ENCODE results near the gene CUL7. TPM values are rescaled to one million over a fixed set of nuclear protein-coding genes. Genes with fewer than 3 reads are reported as not detected.
A peak's percentile ranks its signal among the peaks of the same experiment; 100 is the strongest.

Gene CUL7
- total RNA-seq, 1 donor from 2014 or later: 6.8 TPM

DNA sequence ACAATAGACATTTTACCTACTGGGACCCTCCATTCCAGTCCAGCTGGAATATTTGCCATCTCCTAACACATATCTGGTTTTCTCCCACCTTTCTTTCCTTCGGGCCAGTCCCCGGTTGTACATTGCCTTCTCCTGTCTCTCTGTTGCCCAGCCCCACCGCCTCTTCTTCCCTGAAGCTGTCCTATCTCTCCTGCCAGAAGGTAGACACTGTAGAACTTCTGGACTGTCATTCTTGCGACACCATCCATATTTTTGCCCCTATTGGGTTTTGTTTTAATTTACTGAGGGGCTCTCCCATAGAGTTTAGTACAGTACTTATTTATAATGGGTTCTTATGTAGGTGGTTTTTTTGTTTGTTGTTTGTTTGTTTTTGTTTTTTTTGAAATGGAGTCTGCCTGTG is 27.4 kb upstream of the CUL7 start:
- ATAC-seq (ENCODE audit: poor library complexity): no peak
- DNase-seq: no peak
- intact Hi-C loops (cut with DNase I): no loop called here

DNA sequence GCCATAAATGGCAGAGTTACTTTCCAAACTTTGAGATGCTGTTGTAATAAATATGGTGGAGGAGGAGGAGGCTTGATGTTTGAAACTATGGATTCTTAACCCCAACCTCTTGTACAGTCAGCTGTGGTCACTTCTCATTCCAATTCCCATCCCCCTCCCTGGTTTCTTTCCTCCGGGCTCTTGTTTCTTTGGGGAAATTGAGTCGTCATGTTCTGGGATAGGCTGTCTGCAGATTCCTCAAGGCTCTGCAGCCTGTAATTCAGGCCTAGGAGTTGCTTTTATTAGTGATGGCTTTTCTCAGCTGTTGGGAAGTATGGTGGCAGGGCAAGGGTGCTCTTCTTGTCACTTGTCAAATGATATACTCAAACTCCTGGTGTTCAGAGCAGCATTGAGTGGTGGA is 25.0 kb upstream of the CUL7 start:
- DNase-seq (no peak), ATAC-seq (ENCODE audit: poor library complexity) (no peak)
- intact Hi-C loops (cut with DNase I): no loop called here

DNA sequence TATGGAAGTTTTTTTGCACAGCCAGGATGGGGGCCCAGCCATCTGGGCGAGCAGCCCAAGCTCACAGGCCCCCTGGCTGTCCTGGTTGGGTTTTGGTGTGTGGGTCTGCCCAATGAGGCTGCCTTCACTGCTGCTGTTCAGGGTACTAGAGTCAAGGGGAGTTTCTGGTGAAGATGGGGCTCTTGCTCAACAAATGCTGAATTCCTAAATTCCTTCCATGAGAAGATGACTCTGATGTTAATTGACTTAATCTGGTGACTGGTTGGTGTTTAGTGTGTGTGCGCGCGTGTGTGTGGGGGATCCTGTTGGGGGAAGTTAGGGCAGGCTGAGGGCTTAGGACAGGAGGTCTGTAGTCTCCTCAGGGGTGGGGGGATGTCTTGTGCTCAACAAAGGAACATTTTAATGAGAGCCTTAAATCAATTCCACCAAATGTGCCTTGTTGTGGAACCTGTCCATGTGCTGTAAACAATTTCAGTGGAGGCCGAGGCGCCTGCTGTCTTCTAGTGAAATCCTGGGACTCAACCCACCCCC is 24.4 kb upstream of the CUL7 start:
- intact Hi-C loops (cut with DNase I): no loop called here
- DNase-seq (no peak), ATAC-seq (ENCODE audit: poor library complexity) (no peak)

DNA sequence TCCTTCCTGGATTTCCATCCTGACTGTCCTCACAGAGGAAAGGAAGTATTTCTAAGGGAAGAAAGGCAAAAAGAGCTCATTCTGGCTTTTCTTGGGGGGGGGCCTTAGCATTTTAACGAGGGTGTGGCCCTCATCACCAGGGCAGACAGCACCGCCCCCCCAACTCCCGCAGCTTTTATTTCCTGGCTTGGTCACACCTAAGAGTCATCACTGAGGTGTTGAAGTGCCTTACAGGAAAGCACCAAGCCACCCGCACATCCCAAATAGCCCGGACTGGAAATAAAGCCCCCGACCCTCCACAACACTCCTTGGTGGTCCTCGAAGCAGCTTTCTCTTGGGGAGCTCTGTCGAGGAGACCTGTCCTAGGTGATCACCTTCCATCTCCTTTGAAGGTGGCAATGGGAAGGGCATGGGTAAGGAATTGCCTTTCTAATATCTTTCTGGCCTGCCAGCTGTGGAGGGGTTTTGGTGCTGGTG is 23.7 kb upstream of the CUL7 start:
- DNase-seq (no peak), ATAC-seq (ENCODE audit: poor library complexity) (no peak)
- intact Hi-C loops (cut with DNase I): no loop called here

DNA sequence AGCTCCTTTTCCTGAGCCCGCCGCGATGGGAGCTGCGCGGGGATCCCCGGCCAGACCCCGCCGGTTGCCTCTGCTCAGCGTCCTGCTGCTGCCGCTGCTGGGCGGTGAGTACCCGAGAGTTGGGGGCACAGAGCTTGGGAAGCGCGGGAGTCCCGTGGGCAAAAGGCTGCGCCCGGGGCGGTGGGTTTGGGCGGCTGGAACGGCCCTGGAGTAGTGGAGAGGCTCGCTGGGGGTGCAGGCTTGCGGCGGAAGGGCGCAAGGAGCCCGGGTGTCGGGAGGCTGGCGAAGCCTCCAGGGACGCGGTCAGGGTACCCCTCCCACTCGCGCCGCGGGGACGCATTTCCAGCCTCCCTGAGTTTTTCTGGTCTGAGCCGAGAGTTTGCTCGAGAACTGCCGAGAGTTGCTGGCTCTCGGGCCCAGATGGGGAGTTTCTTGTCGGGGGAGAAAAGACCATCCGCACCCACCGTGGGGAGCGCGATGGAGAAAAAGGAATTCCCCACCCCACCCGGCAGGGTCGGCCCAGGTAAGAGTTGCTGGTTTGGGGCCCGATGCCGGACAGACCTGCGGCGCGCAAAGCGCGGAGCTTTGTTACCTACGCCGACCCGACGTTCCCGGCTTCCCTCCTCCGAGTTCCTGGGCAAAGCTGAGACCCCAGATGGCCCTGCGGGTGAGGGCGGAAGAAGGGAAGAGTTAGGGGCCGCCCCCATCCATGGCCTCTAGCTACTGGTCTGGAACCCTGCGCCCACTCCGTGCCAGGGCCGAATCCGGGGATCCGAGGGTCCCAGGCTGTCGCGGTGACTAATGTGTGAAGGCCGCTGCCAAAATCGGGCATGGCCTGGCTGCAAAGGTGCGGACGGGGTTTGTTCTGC is 23.0 kb upstream of the CUL7 start:
- intact Hi-C loops (cut with DNase I): no loop called here
- ATAC-seq (ENCODE audit: poor library complexity): peak; percentile 19
- DNase-seq: no peak

DNA sequence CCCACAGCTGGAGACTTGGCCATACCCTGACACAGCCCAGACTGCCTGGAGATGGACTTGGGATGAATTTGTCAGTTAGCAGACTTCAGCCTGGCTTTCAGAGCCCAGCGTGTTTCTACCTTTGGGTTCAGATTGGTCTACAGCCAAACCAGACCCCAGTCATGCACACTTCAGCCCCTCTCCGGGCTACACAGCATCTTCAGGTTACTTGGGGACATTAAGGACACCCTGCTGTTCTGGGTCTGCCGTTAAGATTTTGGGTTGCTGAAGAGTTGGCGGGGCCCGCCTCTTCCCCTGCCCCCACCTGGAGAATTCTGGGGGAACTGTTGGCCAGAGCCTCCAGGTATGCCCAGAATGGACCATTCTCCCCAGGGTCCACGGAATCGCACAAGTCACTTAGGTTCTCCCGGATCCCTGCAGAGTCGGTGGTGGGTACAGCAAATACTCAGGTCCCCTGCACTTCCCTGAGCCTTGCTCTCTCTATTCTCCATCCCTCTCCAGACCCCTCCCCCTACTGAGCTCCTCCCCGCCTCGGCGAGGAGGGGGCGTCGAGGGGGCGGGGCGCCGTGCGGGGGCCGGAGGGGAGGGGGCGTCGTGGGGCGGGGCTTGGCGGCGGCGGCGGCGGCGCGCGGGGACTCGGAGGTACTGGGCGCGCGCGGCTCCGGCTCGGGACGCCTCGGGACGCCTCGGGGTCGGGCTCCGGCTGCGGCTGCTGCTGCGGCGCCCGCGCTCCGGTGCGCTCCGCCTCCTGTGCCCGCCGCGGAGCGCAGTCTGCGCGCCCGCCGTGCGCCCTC is 22.2 kb upstream of the CUL7 start, which contains the start of gene PTK7:
TSS of gene PTK7 (plus strand) at position 645 of the 794 bp plus-strand sequence. CDS start 175 bp downstream, outside the sequence.
- intact Hi-C loops (cut with DNase I): no loop called here
- peak; percentile 59 for ATAC-seq (ENCODE audit: poor library complexity)
- no peak for DNase-seq

DNA sequence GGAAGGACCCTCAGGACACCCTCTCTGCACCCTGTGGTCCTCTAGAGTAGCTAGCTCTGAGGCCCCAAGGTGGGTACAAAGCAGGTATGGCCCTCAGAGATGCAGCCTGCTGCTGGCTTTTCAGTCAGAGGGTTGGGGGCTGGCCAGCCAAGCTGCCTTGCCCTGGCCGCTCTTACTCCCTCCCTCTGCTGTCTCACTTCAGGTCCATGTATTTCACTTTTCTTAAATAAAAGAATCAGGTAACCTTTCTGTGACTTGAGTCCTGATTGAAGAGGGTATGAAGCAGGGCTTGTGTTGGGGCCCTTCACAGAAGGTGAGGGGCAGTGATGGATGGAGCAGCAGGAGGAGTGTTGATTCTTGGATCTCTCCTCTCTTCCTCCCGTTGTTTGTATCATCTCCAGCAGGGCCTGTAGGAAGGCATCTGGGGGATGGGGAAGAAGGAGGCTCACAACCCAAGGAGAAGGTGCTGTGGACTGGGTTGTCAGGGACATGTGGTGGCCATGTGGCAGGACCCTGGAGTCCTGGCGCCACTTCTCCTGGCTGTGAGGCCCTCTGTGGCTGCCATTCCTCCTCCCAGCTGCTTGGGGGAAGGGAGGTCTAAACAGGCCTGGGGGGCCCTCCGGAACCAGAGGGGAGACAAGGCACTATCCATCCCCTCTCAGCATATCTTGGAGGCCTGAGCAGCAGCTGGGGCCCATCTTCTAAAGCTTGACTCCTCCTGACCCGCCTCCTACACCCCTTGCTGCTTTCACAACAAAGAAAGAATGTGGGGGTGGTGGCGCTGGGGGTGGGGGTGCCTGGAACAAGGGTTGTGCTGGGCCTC is 21.4 kb upstream of the CUL7 start:
- intact Hi-C loops (cut with DNase I): no loop called here
- DNase-seq: no peak
- ATAC-seq (ENCODE audit: poor library complexity): no peak

DNA sequence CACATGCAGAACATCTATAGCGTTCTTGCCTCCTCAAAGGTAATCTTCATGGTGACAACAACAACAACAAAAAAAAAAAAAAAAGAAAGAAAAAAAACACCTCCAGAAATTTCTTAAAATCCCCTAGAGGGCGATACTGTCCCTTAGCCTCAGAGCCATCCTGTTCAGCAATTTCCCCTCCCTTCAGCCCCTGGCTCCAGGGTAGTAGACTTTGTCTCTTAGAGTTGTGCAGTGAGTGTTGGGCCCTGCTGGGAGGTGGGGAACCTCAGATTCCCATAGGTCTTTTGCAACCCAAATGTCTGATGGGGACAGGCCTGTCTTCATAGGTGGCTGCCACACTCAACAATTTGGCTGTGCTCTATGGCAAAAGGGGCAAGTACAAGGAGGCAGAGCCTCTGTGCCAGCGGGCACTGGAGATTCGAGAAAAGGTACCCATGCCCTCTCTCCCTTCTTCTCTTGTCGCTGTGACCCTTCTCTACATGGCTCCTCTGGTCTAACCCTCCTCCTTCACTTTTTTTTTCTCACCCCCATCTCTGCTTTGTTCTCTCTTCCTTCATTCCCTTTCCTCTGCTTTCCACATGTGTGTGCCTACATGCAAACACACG is 16.5 kb upstream of the CUL7 start:
- ATAC-seq (ENCODE audit: poor library complexity): no peak
- intact Hi-C loops (cut with DNase I): no loop called here
- no peak for DNase-seq

DNA sequence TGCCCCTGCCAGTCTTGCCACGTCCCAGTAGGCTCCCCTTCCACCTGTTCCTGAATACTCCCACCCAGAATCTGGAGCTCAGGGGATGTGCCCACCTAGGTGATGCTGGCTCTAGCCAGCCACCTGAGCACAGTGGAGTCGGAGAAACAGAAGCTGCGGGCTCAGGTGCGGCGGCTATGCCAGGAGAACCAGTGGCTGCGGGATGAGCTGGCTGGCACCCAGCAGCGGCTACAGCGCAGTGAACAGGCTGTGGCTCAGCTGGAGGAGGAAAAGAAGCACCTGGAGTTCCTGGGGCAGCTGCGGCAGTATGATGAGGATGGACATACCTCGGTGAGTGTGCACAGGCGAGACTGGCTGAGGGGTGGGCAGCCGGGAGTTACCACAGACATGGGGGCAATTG is 9.2 kb upstream of the CUL7 start:
- ATAC-seq (ENCODE audit: poor library complexity) (no peak), DNase-seq (no peak)
- intact Hi-C loops (cut with DNase I): no loop called here

DNA sequence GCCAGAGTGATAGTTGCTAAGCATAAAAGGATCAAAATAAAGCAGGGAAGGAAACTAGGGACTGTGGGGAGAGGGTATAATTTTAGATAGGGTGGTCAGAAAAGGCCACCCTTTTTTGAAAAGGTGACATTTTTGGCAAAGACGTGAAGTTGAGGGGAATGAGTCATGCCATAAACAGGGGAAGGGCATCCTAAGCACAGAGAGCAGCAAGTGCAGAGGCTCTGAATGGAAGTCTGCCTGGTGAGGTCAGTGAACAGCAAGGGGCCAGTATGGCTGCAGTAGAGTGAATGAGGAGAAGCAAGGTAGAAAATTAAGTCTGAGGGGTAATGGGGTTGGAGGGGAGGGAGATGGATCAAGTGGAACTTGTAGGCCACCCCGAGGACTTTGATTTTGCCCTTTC is 8.2 kb upstream of the CUL7 start:
- intact Hi-C loops (cut with DNase I): no loop called here
- ATAC-seq (ENCODE audit: poor library complexity): no peak
- DNase-seq: no peak

DNA sequence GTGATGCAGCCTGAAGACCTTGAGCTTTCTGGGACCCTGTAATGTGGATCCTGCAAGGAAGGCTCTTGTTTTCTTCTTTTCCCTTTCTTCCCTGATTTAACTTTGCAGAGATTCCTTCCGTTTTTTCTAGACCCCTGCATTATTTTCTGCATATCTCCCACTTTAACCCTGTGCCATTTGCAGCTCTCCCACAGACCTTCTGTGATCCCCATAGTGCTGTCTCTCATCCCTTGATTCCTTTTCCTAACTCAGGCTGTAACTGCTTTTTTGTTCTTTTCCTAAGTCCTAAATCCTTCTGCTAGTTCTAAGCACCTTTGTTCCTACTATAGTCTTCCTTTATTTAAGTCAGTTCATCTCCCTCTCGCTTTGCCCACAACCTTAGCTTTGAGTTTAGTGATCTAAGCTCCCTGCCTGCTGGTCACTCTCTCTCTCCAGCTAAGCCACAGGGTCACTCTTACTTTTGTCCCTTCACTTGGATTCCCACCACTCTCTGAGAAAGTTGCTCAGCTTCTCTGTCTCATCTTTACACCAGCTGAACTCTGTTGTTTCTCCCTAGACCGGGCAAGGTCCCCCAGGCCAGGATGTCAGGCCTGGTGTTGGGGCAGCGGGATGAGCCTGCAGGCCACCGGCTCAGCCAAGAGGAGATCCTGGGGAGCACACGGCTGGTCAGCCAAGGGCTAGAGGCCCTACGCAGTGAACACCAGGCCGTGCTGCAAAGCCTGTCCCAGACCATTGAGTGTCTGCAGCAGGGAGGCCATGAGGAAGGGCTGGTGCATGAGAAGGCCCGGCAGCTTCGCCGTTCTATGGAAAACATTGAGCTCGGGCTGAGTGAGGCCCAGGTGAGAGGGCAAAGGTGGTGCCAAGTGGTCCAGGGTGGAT is 7.3 kb upstream of the CUL7 start:
- intact Hi-C loops (cut with DNase I): no loop called here
- no peak for ATAC-seq (ENCODE audit: poor library complexity)
- no peak for DNase-seq

DNA sequence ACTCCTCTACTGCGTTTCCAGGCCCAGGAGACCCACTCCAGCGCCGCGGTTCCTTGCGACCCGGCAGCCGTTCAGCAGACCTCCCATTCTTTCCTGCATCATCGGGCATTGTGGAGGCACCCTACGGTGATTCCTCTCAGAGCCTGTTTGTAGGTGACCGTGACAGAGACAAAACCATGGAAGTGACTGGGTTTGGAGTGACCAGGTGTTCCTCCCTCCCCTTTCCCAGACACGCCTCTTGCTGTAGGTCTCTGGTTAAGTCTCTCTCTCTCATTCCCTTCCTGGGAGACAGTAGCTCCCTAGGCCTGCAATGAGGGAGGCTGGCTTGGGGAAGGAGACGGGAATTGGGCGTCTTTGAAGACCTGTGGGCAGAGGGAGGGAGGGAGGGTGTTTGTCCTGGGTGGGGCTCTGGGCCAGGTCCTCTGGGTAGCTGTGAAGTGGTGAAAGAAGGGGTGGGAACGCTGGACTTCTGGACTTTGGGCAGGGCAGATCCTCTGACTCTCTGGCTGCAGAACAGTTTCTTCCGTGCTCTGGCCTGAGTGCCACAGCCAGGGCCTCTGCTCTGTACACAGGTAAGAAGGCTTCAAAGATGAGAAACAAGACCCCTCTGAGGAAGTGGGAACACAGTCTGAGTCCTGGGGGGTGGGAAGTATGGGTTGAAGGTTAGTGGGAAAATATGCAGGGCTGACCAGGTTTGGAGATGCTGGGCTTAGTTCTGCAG is 6.5 kb upstream of the CUL7 start:
- DNase-seq (no peak), ATAC-seq (ENCODE audit: poor library complexity) (peak; percentile 23)

DNA sequence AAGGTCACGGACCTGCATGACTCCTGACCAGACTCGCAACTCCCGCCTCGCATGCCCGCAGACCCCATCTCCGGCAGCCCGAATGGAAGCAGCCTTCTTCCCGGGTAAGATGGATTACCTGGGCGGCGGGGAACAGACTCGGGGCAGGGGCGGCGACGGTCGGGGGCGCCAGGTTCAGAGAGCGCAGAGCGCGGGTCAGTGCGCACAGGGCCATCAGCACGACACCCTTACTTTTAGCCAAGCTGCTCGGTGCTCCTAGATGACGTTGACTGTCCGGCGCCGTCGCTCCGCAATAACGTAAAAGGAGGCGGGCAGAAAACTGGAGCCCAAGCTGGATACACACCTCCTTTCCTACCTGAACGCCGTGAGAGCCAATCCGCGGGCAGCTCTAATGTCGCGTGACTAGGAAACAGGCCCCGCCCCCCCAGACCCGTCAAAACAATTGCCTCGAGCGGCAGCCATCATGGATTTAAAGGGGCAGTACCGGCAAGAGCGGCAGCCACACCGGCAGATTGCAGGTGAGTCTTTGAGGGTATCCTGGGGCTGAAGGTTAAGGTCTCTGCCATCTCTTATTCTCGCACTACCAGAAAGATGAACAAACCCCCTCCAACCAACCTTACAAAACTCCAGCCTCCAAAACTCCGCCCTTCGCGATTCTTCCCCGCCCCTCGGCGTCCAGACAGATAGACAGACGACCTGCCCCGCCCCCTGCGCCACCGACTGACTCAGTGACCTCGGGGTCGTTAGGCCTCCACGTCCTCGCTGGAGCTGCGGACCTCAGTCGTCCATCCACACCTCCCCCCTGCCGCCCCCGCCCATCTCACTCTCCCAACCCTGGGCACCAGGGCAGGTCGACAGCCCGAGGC is 5.8 kb upstream of the CUL7 start, which contains the start of the genes KLC4 and MRPL2:
TSS of gene KLC4 (plus strand) at position 464 of the 866 bp plus-strand sequence. CDS start 1,705 bp downstream, outside the sequence.
TSS of gene MRPL2 (minus strand) at position 267 of the 866 bp plus-strand sequence. CDS start at position 214, 53 bp downstream.
- ATAC-seq (ENCODE audit: poor library complexity) (peak; percentile 98), DNase-seq (peak; percentile 98)
- intact Hi-C loops (cut with DNase I): loop anchor here (5.0 kb wide), 1 partner anchor 37 kb away; the partner anchor contains the start of gene RRP36

More for the DNA sequence above, 6.5 kb upstream of the CUL7 start:
- intact Hi-C loops (cut with DNase I): no loop called here

DNA sequence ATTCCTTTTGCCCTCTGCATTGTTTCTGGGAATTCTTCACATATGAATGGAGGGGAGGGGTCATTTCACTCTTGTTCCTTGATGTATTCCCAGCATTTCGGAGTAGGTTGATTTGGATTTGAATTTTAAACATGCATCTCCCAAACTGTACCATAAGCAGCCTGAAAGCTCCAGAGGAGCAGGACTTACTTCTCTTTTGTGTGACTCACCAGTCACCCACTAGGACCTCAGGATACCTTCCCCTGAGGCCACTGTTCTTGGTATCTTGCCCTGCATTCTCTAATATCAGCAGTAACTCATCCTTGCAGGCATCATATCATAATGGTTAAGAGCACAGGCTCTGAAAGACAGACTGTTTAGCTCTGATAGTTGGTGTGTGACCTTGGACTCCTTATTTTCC is 4.9 kb upstream of the CUL7 start:
- ATAC-seq (ENCODE audit: poor library complexity) (no peak), DNase-seq (no peak)
- intact Hi-C loops (cut with DNase I): loop anchor here (5.0 kb wide), 1 partner anchor 36 kb away; the partner anchor contains the start of gene RRP36

DNA sequence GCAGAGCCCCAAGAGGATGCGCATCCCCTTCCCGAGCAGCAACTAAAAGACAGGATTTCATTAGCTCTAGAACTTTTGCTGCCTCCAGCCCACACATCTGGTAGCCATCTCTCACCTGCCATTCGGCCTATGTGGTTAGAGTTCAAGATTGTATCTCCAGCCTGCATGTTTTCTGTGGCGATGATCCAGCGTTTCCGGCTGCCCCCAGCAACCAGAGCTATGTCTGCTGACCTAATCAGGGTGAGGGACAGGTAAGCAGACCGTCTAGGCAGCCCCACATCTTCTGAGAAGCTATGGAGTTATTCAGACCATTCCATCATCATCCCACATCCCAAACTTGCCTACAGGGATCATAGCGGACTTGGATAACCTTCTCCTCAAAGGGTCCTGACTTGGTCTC is 2.3 kb upstream of the CUL7 start:
- intact Hi-C loops (cut with DNase I): loop anchor here (5.0 kb wide), 1 partner anchor 34 kb away; the partner anchor contains the start of gene RRP36
- ATAC-seq (ENCODE audit: poor library complexity) (no peak), DNase-seq (no peak)
